ENCODE data around the gene NDUFB10.

- TF ChIP-seq CTCF (IDR thresholded peaks at IDR 0.05) (no peak), POLR2AphosphoS5 (IDR thresholded peaks at IDR 0.05) (no peak)
Observed at GRCh38 chr16:1981398-1981836, 22.1 kb downstream of the NDUFB10 start, which contains the start of gene NOXO1.
